NT2/D1 (cell line): ENCODE data around the gene TNS1.

Experiments used
- DNase-seq: peaks from one replicate; pipeline ENCODE4 v3.0.0-alpha.2; 2011; ENCODE audit warnings: low read depth, low spot score
- H3K27me3 ChIP-seq: 2 replicates; pipeline ENCODE4 v1.6.0; 2011; ENCODE audit warnings: mild to moderate bottlenecking; ENCODE audit not compliant: insufficient read length, insufficient read depth
- H3K36me3 ChIP-seq: 2 replicates; pipeline ENCODE4 v1.6.1; 2011; ENCODE audit warnings: mild to moderate bottlenecking, low read length, mixed read lengths; ENCODE audit not compliant: insufficient read depth, insufficient read length
- H3K4me1 ChIP-seq: 2 replicates; pipeline ENCODE4 v1.5.1; 2011; ENCODE audit not compliant: insufficient read depth, insufficient read length
- H3K4me3 ChIP-seq: 2 replicates; pipeline ENCODE4 v1.5.1; 2011; ENCODE audit warnings: low read depth; ENCODE audit not compliant: insufficient read length
- H3K9ac ChIP-seq: 2 replicates; pipeline ENCODE4 v1.6.0; 2011; ENCODE audit warnings: low read depth; ENCODE audit not compliant: insufficient read length
- H3K9me3 ChIP-seq: 2 replicates; pipeline ENCODE4 v1.5.1; 2011; ENCODE audit warnings: mild to moderate bottlenecking, low read length; ENCODE audit not compliant: insufficient read depth
- SUZ12 ChIP-seq: IDR thresholded peaks from 2 replicates; pipeline ENCODE4 v1.6.1; 2011; ENCODE audit not compliant: insufficient read length, insufficient read depth; ENCODE audit errors: extremely low read depth
- YY1 ChIP-seq: IDR thresholded peaks from 2 replicates; pipeline ENCODE4 v1.6.1; 2011; ENCODE audit not compliant: insufficient read length, insufficient read depth
- ZNF274 ChIP-seq: IDR thresholded peaks from 2 replicates; pipeline ENCODE4 v1.6.1; 2011; ENCODE audit warnings: mild to moderate bottlenecking, low read depth, low read length

TNS1 gene

DNA sequence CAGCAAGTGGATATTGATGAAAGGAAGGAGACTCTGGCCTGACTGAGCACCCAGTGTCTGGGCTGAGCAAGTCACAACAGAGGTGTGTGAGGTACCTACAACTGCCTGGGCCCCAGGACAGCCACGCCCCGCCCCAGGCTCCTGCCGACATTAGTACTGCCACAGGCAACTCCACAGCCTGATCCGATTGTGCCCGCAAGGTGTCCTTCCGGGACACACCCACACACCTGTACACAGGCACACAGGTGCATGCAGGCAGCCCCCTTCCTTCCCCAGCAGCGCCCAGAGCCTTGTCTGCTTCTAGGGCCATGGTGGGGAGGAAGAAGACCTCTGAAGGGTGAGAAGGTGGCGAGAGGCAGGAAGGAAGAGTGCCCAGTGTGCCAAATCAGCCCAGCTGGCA is 83.6 kb downstream of the TNS1 start:
- TF ChIP-seq SUZ12 (no peak), YY1 (no peak), ZNF274 (no peak)
- peaks cover 41% of the 10 kb centered on the region for H3K4me1 ChIP-seq
- H3K4me3 ChIP-seq: no peak overlapping the region
- H3K27me3 ChIP-seq: no peaks in the 10 kb centered on the region
- no peak overlapping the region for H3K9ac ChIP-seq
- peaks cover 20% of the 10 kb centered on the region for H3K36me3 ChIP-seq
- no peak for DNase-seq
- no peaks in the 10 kb centered on the region for H3K9me3 ChIP-seq

- no peak for TF ChIP-seq YY1
- no peak for TF ChIP-seq ZNF274
- TF ChIP-seq SUZ12: no peak
- no peak overlapping the region for H3K4me3 ChIP-seq
- H3K36me3 ChIP-seq: peaks cover 20% of the 10 kb centered on the region
- no peak overlapping the region for H3K9ac ChIP-seq
- peaks cover 44% of the 10 kb centered on the region for H3K4me1 ChIP-seq
- H3K9me3 ChIP-seq: no peaks in the 10 kb centered on the region
- DNase-seq: no peak
- no peaks in the 10 kb centered on the region for H3K27me3 ChIP-seq
These were observed 84.3 kb downstream of the TNS1 start for GRCh38 chr2:217918308-217919024.

DNA sequence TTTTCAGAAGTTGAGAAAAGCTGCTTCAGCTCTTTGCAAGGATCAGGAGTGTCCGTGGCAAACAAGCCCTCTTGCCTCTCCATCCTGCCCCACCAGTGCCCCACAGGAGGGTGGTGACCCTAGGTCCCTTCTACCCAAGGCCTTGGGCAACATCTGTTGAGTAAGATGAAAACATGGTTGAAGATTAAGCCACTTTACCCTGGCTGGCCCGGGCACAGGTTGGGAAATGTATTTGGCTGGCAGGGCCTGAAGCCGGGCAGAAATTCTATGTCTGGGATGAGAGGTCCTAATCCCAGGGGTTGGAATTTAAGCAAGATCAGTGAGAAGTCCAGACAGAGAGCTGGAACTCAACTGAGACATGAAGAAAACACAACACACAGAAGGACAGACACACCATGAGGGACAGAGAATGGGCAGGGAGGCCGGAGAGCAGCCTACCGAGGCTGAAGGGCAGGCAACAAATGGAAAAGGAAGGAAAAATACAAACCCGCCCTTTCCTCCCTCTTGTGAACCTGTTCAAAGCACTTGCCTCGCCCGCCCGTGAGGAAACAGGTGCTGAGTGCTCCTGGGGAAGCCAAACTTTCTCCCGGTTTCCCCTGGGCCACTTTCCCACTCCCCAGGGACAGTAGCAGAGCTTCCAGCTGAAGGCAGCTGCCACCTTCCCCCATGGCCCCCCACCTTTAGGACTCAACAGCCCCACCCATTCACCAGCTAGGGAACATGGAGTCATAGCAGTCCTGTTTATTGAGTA is 86.1 kb downstream of the TNS1 start:
- Histone ChIP-seq H3K9ac (no peak overlapping the region), H3K9me3 (no peaks in the 10 kb centered on the region), H3K4me3 (no peak overlapping the region), H3K27me3 (no peaks in the 10 kb centered on the region), H3K4me1 (peaks cover 37% of the 10 kb centered on the region), H3K36me3 (peaks cover 18% of the 10 kb centered on the region)
- DNase-seq: no peak
- TF ChIP-seq ZNF274 (no peak), SUZ12 (no peak), YY1 (no peak)

DNA sequence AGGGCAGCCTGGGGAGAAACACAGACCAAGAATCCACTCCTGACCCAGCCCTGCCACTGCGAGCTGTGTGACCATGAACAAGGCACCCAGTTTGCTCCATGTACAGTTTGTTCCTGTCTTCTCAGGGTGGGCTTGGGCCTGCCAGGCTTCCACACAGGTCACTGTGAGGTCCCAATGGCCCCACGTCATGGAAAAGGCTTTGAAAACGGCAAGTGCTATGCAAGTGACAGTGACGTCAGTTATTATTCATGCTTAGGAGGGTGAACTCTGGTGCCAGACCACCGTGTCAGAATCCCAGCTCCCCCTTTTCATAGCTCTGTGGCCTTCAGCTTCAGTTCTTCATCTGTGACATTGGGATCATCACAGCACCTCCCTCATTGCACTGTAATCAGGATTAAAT is 87.1 kb downstream of the TNS1 start:
- H3K4me3 ChIP-seq: no peak overlapping the region
- TF ChIP-seq YY1: no peak
- TF ChIP-seq ZNF274: no peak
- TF ChIP-seq SUZ12: no peak
- H3K4me1 ChIP-seq: peaks cover 36% of the 10 kb centered on the region
- H3K9me3 ChIP-seq: no peaks in the 10 kb centered on the region
- H3K9ac ChIP-seq: no peak overlapping the region
- DNase-seq: no peak
- no peaks in the 10 kb centered on the region for H3K27me3 ChIP-seq
- H3K36me3 ChIP-seq: peaks cover 18% of the 10 kb centered on the region

DNA sequence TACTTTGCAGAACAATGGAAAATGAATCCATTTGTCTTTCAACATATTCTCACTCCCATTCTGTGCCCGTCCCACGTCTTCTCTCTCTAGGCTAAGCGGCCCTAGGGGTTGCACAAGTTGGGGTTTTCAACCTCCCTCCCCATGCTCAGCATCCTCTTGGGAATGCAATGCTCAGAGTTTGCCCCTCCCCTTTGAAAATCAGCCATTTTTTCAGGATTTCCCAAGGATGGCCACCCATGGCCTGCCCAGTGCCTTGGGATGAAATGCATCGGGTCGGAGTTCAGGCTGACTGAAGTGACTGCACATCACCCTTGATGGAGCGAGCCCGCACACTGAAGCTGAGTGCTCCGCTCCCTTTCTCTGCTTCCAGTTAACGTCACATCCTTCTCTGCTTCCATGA is 87.9 kb downstream of the TNS1 start:
- Histone ChIP-seq H3K4me1 (peaks cover 30% of the 10 kb centered on the region), H3K27me3 (no peaks in the 10 kb centered on the region), H3K9me3 (no peaks in the 10 kb centered on the region), H3K9ac (no peak overlapping the region), H3K36me3 (peaks cover 18% of the 10 kb centered on the region), H3K4me3 (no peak overlapping the region)
- no peak for TF ChIP-seq ZNF274
- no peak for TF ChIP-seq YY1
- no peak for TF ChIP-seq SUZ12
- no peak for DNase-seq

DNA sequence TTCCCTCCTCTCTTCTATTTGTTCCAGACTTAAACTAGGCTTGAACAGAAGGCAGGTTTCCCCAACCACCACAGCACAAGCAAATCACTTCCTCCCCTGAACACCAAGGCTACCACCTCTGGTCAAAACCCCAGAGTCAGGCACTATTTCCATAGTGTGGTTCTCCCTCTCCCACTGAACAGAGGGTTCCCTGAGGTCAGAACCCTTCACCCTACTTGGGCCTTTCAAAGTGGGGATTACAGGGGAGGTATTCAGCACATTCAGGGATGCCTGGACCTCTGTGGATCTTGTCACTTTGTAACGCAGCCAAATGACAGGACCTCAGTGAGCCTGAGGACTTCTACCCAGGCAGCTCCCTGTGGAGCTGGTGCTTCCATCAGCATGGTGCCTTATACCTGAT is 88.7 kb downstream of the TNS1 start:
- no peak for DNase-seq
- Histone ChIP-seq H3K9ac (no peak overlapping the region), H3K4me1 (peaks cover 22% of the 10 kb centered on the region), H3K27me3 (no peaks in the 10 kb centered on the region), H3K9me3 (no peaks in the 10 kb centered on the region), H3K36me3 (peaks cover 18% of the 10 kb centered on the region), H3K4me3 (no peak overlapping the region)
- TF ChIP-seq SUZ12: no peak
- no peak for TF ChIP-seq YY1
- TF ChIP-seq ZNF274: no peak

DNA sequence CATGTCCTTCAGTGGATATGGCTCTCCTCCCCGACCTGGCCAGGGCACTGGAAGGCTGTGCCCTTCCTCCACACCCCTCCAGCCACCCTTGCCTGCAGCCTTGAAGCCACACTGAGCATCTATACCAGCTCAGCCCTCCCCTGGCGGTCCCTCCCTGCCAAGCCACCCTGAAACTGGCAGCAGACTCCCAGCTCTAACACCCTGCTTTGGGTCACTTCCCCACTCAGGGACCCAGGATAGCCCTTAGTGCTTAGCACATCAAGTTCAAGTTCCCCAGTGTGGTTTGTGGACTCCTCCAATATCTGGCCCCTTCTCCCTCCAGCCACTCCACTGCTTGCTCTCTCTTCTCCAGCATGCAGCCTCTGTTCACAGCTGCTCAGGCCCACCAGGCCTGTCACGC is 89.4 kb downstream of the TNS1 start:
- no peak overlapping the region for H3K4me3 ChIP-seq
- TF ChIP-seq SUZ12 (no peak), ZNF274 (no peak), YY1 (no peak)
- H3K4me1 ChIP-seq: peaks cover 16% of the 10 kb centered on the region
- no peaks in the 10 kb centered on the region for H3K27me3 ChIP-seq
- H3K9me3 ChIP-seq: no peaks in the 10 kb centered on the region
- no peak for DNase-seq
- no peak overlapping the region for H3K9ac ChIP-seq
- peaks cover 18% of the 10 kb centered on the region for H3K36me3 ChIP-seq
